Testis (tissue), 3 donors: ENCODE data around the gene ATXN7L1. TPM values are rescaled to one million over a fixed set of nuclear protein-coding genes. Genes with fewer than 3 reads are reported as not detected.

Experiments used
- DNase-seq: peaks from one replicate; pipeline ENCODE4 v3.0.0-alpha.2; 2019
- H3K27ac ChIP-seq, 2 donors: fragments of 200-600 bp; sonication (generic); one replicate each; pipeline ENCODE4 v1.5.1; 2019
- H3K27me3 ChIP-seq: fragments of 200-600 bp; sonication (generic); one replicate; pipeline ENCODE4 v1.5.1; 2019
- H3K36me3 ChIP-seq: fragments of 200-600 bp; sonication (generic); one replicate; pipeline ENCODE4 v1.5.1; 2017; ENCODE audit warnings: low read depth; ENCODE audit errors: missing control alignments
- H3K4me1 ChIP-seq: fragments of 200-600 bp; sonication (generic); one replicate; pipeline ENCODE4 v1.5.1; 2019
- H3K4me3 ChIP-seq, 2 donors: fragments of 200-600 bp; sonication (generic); one replicate each; pipeline ENCODE4 v1.5.1; 2017 to 2019
- H3K9me3 ChIP-seq: fragments of 200-600 bp; sonication (generic); one replicate; pipeline ENCODE4 v1.5.1; 2017
- CTCF ChIP-seq, 3 experiments: fragments of 450-650 bp in 2 of 3; fragments of 200-600 bp in 1 of 3; sonication (generic) in 1 of 3; IDR thresholded peaks; one replicate each; pipeline ENCODE4 v1.5.1; 2016 to 2019; ENCODE audit warnings: antibody characterized with exemption in 3 of 3, mild to moderate bottlenecking in 2 of 3, moderate library complexity in 1 of 3
- POLR2A ChIP-seq: fragments of 450-650 bp; IDR thresholded peaks from one replicate; pipeline ENCODE4 v1.6.1; 2017; ENCODE audit warnings: antibody characterized with exemption, mild to moderate bottlenecking, moderate library complexity
- WGBS, 2 donors: methylation state at CpG; one replicate each; pipeline ENCODE4 v1.1.5; 2018; 5-methylcytosine and 5-hydroxymethylcytosine counted together
- intact Hi-C: fragments of 100-400 bp; cut with DNase I; formaldehyde crosslinking; loops from one replicate; pipeline ENCODE4 v1.15.1; 2023; ENCODE audit warnings: low total_unique reads
- polyA plus RNA-seq: library from polyadenylated mRNA; stranded (reverse); fragments of 350-450 nt; fragmentation: Illumina TruSeq; extraction: RNeasy Lipid Tissue Mini Kit (QIAGEN cat#74804); gene quantifications from one replicate; pipeline ENCODE4 v1.2.3, GENCODE V29; 2014; ENCODE audit warnings: low read depth, low replicate concordance; ENCODE audit not compliant: insufficient read depth
- total RNA-seq, 2 donors: library from RNA; depleted of rRNA; stranded (reverse); fragments of >200 nt; gene quantifications; one replicate each; pipeline ENCODE4 v1.2.3, GENCODE V29; 2016

ATXN7L1 gene
- total and polyA plus RNA-seq, 3 donors from 2014 or later = 35.7 to 61.7 (median 35.9) TPM

- intact Hi-C loops = no loop called here
- no peaks in the 10 kb centered on the region for H3K27me3 ChIP-seq
- no peaks in the 10 kb centered on the region for H3K36me3 ChIP-seq
- 63 to 72% methylated on average over 2 of the region's 2 CpGs for WGBS, 2 donors
- peaks cover 7% of the 10 kb centered on the region for H3K4me1 ChIP-seq
- H3K9me3 ChIP-seq = no peaks in the 10 kb centered on the region
- H3K4me3 ChIP-seq = no peak overlapping the region
- no peak for TF ChIP-seq POLR2A
- no peak for TF ChIP-seq CTCF (IDR thresholded peaks at IDR 0.05)
- no peak overlapping the region for H3K27ac ChIP-seq
- DNase-seq = no peak
Measured at GRCh38 chr7:105719395-105719794, 157.0 kb downstream of the ATXN7L1 start.

- no peak overlapping the region for H3K27ac ChIP-seq
- H3K4me1 ChIP-seq = peaks cover 7% of the 10 kb centered on the region
- H3K36me3 ChIP-seq = no peaks in the 10 kb centered on the region
- DNase-seq = no peak
- no peaks in the 10 kb centered on the region for H3K9me3 ChIP-seq
- no peak overlapping the region for H3K4me3 ChIP-seq
- WGBS, 2 donors = 63 to 65% methylated on average over 4 of the region's 4 CpGs
- TF ChIP-seq CTCF (IDR thresholded peaks at IDR 0.05) (no peak), POLR2A (no peak)
- intact Hi-C loops = no loop called here
- no peaks in the 10 kb centered on the region for H3K27me3 ChIP-seq
Measured at GRCh38 chr7:105718511-105718925, 157.9 kb downstream of the ATXN7L1 start.

GRCh38 chr7:105715528-105715927 is 160.9 kb downstream of the ATXN7L1 start:
- peaks cover 7% of the 10 kb centered on the region for H3K4me1 ChIP-seq
- H3K27ac ChIP-seq = no peak overlapping the region
- no peaks in the 10 kb centered on the region for H3K36me3 ChIP-seq
- no peak for DNase-seq
- TF ChIP-seq POLR2A = no peak
- TF ChIP-seq CTCF (IDR thresholded peaks at IDR 0.05) = no peak
- no peak overlapping the region for H3K4me3 ChIP-seq
- no peaks in the 10 kb centered on the region for H3K27me3 ChIP-seq
- H3K9me3 ChIP-seq = no peaks in the 10 kb centered on the region
- intact Hi-C loops = no loop called here

GRCh38 chr7:105713488-105714465 is 162.6 kb downstream of the ATXN7L1 start:
- DNase-seq = no peak
- Histone ChIP-seq H3K27me3 (no peaks in the 10 kb centered on the region), H3K4me3 (no peak overlapping the region), H3K9me3 (no peaks in the 10 kb centered on the region), H3K36me3 (no peaks in the 10 kb centered on the region), H3K4me1 (peaks cover under 1% of the 10 kb centered on the region), H3K27ac (no peak overlapping the region)
- 69 to 71% methylated on average over 6 of the region's 6 CpGs for WGBS, 2 donors
- TF ChIP-seq POLR2A = no peak
- no peak for TF ChIP-seq CTCF (IDR thresholded peaks at IDR 0.05)
- intact Hi-C loops = no loop called here
